Activated gamma-delta T cell (primary cell): Measurements from ENCODE around the gene LONP2.
"Not testable (repeated sequence)": the region's sequence is repeated elsewhere in the genome, so short reads cannot be mapped to it uniquely, and the experiment has no call there.

ENCODE experiments used
- DNase-seq: peaks from one replicate; lab custom pipeline; 2025; lab: John Stamatoyannopoulos, UW

Gene LONP2

GRCh38 chr16:48332978-48333377 lies 88.9 kb downstream of the LONP2 start:
- no peak for DNase-seq

- DNase-seq, result no peak
Observed at GRCh38 chr16:48334325-48334724, 90.2 kb downstream of the LONP2 start.

DNA sequence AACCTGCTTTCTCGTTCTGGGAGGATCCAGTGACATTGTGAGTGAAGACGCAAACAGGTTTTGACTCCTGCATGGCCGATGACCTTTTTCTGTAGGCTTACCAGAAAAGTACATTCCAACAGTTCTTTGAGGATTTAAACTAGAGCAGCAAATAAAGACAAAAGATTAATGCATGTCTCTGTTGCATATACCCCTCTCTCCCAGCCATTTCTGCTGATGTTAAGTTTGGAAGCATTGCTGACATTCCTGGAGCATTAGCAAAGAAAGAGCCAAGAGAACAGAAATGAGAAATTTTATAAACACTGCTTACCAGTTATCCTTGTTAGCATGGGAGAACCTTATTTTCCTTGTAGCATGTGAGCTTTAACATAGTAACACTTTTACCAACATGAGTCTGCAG lies 91.9 kb downstream of the LONP2 start:
- no peak for DNase-seq

GRCh38 chr16:48340054-48340453 lies 96.0 kb downstream of the LONP2 start:
- DNase-seq, result no peak

- DNase-seq, result no peak
Observed at GRCh38 chr16:48342591-48342990, 98.5 kb downstream of the LONP2 start.

- no peak for DNase-seq
Observed at GRCh38 chr16:48347191-48347865, 103.2 kb downstream of the LONP2 start.

- no peak for DNase-seq
Observed at GRCh38 chr16:48347980-48348379, 103.9 kb downstream of the LONP2 start.

DNA sequence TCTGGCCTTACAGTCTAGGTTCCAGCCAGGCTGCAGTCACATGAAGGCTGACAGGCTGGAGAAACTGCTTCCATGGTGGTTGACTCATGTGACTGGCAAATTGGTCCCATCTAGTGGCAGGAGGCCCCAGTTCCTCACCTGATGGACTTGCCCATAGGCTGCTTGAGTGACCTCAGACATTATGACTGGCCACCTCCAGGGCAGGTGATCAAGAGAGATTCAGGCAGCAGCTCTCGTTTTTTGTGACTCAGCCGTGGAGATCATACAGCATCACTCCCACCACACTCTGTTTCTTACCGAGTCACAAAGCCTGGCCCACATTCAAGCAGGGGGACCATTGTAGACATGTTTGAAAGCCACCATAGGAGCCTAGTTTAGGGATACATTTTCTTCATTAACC lies 106.6 kb downstream of the LONP2 start:
- DNase-seq, result no peak

DNA sequence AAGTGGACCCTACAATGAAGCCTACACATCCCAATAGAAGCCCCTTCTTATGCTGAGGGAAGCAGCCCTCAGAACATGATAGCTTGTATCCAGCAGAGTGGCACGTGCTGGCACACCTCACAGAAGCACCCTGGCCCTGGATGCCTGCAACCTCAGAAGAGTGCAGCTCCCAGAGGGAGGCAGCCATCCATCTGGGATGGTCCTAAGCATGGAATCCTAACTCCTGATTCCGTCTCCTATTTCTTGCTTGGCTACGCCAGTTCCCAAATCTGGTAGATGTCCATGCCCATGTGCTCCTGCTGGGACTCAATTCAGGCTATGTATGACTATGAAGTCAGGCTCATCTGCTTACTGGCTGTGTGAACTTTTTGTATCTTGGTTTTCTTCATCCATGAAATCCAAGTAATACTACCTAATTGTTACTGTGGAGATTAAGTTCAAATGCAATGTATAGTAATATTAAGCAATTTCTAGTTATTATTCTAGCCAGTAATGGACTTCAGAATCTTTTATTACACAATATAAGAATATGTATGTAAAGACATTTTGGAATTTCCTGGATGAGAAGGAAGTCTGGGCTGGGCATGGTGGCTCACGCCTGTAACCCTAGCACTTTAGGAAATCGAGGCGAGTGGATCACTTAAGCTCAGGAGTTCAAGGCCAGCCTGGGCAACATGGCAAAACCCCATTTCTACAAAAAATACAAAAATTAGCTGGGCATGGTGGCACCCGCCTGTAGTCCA lies 108.7 kb downstream of the LONP2 start:
- DNase-seq, result no peak

DNA sequence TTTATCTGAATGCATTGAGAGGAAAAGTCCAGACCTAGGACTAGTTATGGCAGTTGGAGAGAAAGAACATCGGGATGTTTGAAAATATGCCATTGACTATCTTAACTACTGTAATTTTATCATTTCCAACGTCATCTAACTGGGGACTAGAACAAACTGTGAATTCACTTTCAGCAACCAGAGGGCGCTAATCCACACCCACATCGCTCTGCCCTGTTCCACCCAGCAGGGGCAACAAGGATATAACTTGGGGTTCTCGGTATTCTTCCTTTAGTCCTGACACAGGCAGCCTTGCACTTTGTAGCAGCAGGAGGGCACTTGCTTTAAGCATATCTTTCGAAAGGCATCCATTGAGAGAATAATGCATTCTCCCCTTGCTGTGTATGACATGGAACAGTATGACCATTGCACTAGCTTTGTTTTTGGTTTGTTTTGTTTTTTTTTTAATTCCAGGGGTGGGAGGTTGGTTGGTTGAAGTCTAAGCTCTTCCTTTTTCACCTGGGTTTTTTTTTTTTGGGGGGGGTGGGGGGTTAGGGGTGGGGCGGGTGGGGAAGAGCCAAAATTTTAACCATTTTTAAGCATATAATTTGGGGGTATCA lies 109.6 kb downstream of the LONP2 start:
- DNase-seq, result no peak

- not testable (repeated sequence) for DNase-seq
Observed at GRCh38 chr16:48354385-48354784, 110.3 kb downstream of the LONP2 start.

GRCh38 chr16:48354877-48355855 lies 111.1 kb downstream of the LONP2 start:
- DNase-seq, result no peak

GRCh38 chr16:48356633-48357376 lies 112.7 kb downstream of the LONP2 start:
- DNase-seq, result no peak

- no peak for DNase-seq
Observed at GRCh38 chr16:48358419-48358818, 114.3 kb downstream of the LONP2 start.

DNA sequence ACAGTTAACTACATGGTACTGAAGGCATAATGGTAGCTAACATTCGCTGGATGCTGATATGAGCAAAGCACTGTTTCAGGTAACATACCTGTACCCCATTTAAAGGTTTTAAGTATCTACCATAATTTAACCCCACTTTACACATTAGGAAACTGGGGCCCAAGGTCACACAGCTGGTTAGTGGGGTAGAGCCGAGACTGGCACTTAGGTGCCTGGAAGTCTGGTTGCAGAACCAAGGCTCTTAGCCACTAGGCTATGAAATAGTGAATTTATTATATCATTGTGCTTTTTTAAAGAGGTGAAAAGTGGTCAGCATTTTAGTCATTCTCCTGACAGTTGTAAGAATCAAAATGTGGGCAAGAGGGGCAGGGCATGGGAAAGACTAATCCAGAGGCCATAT lies 115.9 kb downstream of the LONP2 start:
- no peak for DNase-seq

- DNase-seq, result no peak
Observed at GRCh38 chr16:48361012-48361411, 116.9 kb downstream of the LONP2 start.

DNA sequence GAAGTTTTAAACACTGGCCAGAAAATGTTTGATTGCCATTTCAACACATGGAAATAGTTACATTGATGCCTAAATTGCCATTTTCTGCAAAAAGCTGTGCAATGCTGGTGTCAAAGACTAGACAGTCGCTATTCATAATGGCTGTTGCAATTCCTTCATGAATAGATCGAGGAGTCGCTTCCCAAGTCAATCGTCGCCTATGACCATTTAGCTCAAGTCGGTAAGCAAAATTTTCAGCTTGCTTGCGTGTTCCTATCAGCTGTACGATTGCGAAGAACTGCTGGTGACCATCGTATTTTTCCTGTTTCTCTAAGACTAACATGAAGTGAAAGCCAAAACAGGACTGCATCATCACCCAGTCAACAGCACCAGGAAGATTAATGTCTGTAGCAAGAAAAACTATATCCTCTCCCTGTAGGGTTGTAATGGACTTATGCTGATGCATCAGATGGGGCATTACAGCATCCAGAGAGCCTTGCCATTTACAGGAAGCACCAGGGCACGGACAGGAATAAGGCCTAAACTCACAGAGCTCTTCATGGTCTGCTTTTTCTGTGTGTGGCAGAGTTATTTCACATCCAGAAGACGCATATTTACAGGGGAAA lies 117.5 kb downstream of the LONP2 start:
- DNase-seq, result no peak

DNA sequence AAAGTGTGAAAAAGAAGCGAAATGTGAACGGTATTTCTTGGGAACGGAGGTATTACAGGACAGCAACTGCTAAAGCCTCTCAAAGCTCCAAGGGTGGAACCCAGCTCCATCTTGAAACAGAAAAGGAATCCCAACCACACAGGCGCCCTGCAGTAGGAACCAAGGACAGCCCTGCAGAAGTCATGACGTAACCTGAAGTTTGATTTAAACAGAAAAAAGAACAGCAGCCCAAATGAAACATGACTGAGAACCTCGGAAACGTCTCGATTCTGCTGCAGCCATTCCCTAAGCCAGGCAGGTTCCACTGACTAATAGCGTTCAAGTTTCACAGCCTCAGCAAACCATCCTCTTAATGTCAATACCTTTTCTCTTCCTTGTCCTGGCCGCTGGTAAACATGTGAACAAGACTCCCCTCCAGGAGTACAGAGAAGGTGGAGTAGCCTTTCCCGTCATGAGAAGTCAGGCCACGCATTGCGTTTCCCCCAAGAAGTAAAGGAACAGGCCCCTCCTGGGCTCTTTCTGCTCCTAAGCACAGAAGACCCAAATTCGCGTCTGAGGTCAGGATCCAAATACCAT lies 121.0 kb downstream of the LONP2 start:
- no peak for DNase-seq

DNA sequence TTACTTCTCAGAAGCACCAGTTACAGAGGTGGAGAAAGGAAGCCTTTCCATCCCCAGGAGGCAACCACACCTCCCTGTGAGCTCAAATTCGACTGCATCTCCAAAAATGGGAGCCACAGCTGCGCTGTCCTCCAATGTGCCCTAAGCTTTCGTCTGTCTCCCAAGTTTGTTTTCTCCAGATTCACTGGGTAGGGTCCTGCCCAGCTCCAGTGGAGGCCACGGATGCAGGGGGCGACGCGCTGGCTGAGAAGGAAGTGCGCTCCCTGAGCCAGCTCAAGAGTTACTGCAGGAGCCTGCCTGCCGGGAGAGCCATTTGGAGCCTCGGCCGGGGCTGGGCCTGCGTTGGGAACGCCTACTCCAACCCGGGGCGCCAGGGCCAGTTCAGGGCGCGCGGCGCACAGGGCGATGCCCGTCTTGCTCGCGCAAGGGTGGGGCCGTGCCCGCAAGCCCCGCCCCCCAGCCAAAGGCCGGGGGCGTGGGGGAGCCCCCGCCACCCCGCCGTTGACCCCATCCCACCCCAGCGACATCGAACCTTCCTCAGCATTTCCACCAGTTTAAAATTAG lies 121.6 kb downstream of the LONP2 start:
- DNase-seq, result peak; percentile 46
